ENCODE results near the gene CCDC183.

CCDC183 gene

DNA sequence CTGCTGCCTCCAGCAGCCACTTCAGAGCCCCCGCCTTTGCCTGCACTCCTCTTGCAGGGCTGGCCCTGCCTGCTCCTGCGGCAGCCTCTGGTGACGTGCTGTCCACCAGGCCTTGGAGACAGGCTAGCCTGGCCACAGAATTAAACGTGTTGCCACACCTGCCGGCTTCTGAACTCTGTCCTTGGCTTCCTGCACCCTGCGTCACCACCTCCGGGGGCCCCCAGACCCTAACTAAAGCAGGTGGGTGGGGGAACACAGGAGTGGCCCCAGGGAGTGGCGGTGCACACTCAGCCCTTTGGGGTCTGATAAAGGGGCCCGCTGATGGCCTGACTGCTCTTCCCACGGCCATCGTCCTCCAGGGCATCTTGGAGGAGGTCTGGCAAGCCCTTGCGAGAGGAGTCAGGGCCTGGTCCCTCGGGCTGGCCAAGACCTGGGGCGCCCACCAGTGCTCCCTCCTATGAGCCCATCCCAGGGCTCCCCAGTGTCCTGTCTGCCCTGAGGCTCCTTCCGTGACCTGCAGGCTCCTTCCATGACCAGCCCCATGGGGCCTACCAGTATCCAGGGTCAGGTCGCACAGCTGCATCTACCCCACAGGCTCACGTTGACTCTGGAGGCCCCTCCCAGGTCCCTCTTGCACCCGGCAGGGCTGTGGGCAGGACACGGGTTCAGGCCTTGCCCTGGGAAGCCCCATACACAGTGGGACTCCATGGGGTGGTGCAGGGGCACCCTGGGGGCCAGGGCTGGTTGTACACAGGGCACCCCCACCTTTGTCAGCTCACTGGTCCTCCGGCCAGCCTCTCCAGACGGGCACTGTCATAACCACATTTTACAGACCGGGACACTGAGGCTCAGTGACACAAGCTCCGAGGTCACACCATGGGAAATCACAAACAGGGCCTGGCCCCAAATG lies 55.0 kb downstream of the CCDC183 start:
- DNase-seq = no peak

DNA sequence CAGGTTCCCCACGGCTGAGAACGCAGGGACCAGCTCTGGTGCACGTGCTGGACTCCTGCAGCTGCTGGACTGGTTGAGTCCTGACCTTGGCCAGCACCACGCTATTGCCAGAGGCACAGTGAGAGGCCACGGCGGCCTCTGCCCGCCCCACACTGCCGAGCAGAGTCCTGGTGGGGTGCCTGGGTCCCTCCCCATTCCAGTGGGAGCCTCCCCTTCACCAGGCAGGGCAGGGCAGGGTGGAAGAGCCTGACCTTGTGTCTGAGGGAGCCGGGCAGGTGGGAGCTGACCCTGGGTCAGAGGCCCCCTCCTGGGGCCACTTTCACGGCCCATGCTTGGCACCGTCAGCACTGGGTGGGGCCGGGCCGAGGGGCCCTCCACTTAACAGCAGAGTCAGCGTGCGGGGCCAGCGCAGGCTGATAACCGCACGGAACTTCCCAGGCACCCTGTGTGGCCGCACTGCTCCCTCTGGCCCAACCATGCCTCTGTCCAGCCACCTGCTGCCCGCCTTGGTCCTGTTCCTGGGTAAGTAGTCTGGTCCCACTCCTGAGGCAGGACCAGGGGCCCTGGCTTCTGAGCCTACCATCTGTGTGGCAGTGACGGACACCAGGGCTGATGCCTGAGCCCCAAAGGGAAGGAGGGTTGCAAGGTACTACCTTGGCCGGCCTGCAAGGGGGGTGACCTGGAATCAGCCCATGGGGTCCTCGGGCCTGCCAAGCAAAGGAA lies 56.0 kb downstream of the CCDC183 start, which contains the start of gene MAMDC4:
TSS of gene MAMDC4 (plus strand) at position 406 of the 723 bp plus-strand sequence. CDS start at position 477, 71 bp downstream.
- no peak for DNase-seq

- DNase-seq = no peak
These were observed 56.8 kb downstream of the CCDC183 start for GRCh38 chr9:136852664-136853595.

- DNase-seq = no peak
These were observed 57.5 kb downstream of the CCDC183 start for GRCh38 chr9:136853596-136854112.

- DNase-seq = no peak
These were observed 58.1 kb downstream of the CCDC183 start for GRCh38 chr9:136854113-136854841.

- no peak for DNase-seq
These were observed 58.8 kb downstream of the CCDC183 start for GRCh38 chr9:136854842-136855460.

DNA sequence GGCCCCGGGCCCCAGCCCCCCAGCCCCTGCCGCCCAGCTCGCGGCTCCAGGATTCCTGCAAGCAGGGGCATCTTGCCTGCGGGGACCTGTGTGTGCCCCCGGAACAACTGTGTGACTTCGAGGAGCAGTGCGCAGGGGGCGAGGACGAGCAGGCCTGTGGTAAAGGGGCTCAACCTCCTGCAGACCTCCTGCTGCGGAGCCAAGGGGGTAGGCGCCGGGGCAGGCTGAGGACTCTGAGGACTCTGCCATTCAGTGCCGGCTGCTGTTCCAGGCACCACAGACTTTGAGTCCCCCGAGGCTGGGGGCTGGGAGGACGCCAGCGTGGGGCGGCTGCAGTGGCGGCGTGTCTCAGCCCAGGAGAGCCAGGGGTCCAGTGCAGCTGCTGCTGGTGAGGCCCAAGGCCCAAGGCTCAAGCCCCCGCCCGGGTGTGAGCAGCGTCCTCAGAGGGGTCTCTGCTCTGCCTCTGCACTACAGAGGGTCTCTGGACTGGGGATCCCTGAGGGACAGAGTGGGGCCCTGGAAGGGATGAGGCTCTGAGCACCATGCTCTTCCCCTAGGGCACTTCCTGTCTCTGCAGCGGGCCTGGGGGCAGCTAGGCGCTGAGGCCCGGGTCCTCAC lies 59.4 kb downstream of the CCDC183 start:
- no peak for DNase-seq

DNA sequence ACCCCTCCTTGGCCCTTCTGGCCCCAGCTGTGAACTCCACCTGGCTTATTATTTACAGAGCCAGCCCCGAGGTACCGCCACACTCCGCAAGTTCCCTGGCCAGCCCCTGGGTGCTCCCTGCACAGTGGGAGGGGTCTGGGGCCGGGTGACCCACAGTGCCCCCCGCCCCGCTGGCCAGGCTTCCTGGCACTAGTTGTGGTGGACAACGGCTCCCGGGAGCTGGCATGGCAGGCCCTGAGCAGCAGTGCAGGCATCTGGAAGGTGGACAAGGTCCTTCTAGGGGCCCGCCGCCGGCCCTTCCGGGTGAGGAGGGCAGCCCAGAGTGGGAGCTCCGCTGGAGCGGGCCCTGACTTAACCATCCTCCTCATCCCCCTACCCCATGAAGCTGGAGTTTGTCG lies 59.9 kb downstream of the CCDC183 start:
- no peak for DNase-seq

- DNase-seq = no peak
These were observed 60.5 kb downstream of the CCDC183 start for GRCh38 chr9:136856541-136857141.

- no peak for DNase-seq
These were observed 61.0 kb downstream of the CCDC183 start for GRCh38 chr9:136857166-136857565.
